CD8-positive, alpha-beta memory T cell (primary cell): ENCODE measurements around the gene DCP2. TPM values are rescaled to one million over a fixed set of nuclear protein-coding genes. Genes with fewer than 3 reads are reported as not detected.

ENCODE experiments used
- CTCF ChIA-PET: fragments of 350-600 bp; sonication (Branson Sonifier 250); formaldehyde crosslinking; loops from one replicate; lab custom pipeline; 2021; ENCODE audit warnings: antibody characterized with exemption; lab: Charles Lee
- POLR2A ChIA-PET: fragments of 350-600 bp; sonication (Branson Sonifier 250); formaldehyde crosslinking; loops from one replicate; lab custom pipeline; 2021; ENCODE audit warnings: antibody characterized with exemption; lab: Charles Lee
- DNase-seq, 5 donors: peaks; one replicate each; pipeline versions ENCODE4 v3.0.0 to v3.0.0-alpha.2; 2020 to 2022; ENCODE audit warnings: mixed read lengths in 1 of 5
- H3K27ac ChIP-seq: one replicate; pipeline ENCODE4 v1.7.0; 2013; ENCODE audit warnings: low read depth, mild to moderate bottlenecking, low read length, moderate library complexity
- H3K27me3 ChIP-seq: 2 replicates; pipeline ENCODE4 v1.7.0; 2013; ENCODE audit warnings: low read length, mild to moderate bottlenecking; ENCODE audit not compliant: insufficient read depth, poor library complexity, severe bottlenecking
- H3K36me3 ChIP-seq: 2 replicates; pipeline ENCODE4 v1.7.0; 2013; ENCODE audit warnings: mild to moderate bottlenecking, low read length, moderate library complexity; ENCODE audit not compliant: insufficient read depth
- H3K4me1 ChIP-seq: 2 replicates; pipeline ENCODE4 v1.7.0; 2013; ENCODE audit warnings: mild to moderate bottlenecking, low read length, moderate library complexity; ENCODE audit not compliant: insufficient read depth
- H3K4me3 ChIP-seq: 2 replicates; pipeline ENCODE4 v1.7.0; 2013; ENCODE audit warnings: mild to moderate bottlenecking, low read length
- H3K9me3 ChIP-seq: 2 replicates; pipeline ENCODE4 v1.7.0; 2013; ENCODE audit warnings: mild to moderate bottlenecking, low read length
- H3K27ac Mint-ChIP-seq, 8 donors: one replicate each; pipeline ENCODE4 v1.8.0; 2020 to 2021; ENCODE audit warnings: mixed read lengths in 8 of 8, mild to moderate bottlenecking in 6 of 8, inconsistent platforms in 3 of 8, moderate library complexity in 3 of 8
- H3K27me3 Mint-ChIP-seq, 2 donors: one replicate each; pipeline ENCODE4 v1.8.0; 2020 to 2021; ENCODE audit warnings: mixed read lengths in 2 of 2, mild to moderate bottlenecking in 1 of 2, moderate library complexity in 1 of 2
- H3K36me3 Mint-ChIP-seq, 3 donors: one replicate each; pipeline ENCODE4 v1.8.0; 2020 to 2021; ENCODE audit warnings: mixed read lengths in 3 of 3, inconsistent platforms in 1 of 3, mild to moderate bottlenecking in 1 of 3
- H3K4me1 Mint-ChIP-seq, 3 donors: one replicate each; pipeline ENCODE4 v1.8.0; 2020 to 2021; ENCODE audit warnings: mixed read lengths in 3 of 3, inconsistent platforms in 1 of 3, mild to moderate bottlenecking in 1 of 3
- H3K4me3 Mint-ChIP-seq, 7 donors: one replicate each; pipeline ENCODE4 v1.8.0; 2020 to 2021; ENCODE audit warnings: mixed read lengths in 7 of 7, mild to moderate bottlenecking in 6 of 7, moderate library complexity in 4 of 7, inconsistent platforms in 2 of 7
- H3K9me3 Mint-ChIP-seq, 5 donors: one replicate each; pipeline ENCODE4 v1.8.0; 2020 to 2022; ENCODE audit warnings: mixed read lengths in 5 of 5, mild to moderate bottlenecking in 3 of 5, moderate library complexity in 2 of 5, inconsistent platforms in 1 of 5
- polyA plus RNA-seq: library from polyadenylated mRNA; unstranded; fragments of 300-500 nt; fragmentation: Illumina TruSeq; gene quantifications from one replicate; pipeline ENCODE4 v1.2.3, GENCODE V29; 2021
- total RNA-seq, 2 experiments: library from RNA; stranded (reverse); gene quantifications; one replicate each; pipeline ENCODE4 v1.2.3, GENCODE V29; 2021

Gene DCP2
- total and polyA plus RNA-seq, 3 experiments from 2014 or later = 54.5 to 61.5 (median 59.5) TPM

DNA sequence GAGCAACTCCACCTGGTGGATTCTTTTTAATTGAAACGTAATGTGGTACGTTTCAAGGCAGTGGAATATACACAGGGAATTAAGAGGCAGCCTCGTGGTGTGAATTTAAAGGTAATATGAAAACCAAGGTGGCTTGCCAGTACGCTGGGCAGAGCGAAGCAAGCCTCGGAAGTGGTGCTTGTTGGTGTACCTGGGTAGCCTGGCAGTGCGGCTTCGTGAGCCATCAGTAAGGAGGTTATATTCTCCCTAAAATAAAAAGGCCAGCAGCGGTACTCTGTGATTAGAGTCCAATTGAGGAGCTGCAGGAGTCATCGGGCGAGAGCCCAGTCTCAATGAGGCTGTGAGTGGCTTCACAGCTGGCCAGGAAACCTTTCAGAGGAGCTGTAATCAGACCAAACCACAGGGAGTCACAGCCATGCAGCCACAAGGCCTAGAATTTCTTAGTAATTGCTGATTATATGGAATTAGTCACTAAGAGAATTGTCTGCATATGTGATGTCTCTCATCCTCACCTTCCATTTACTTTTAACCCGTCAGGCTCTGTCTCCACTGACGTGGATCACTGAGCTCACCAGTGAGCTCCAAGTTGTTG lies 57.7 kb downstream of the DCP2 start:
- POLR2A ChIA-PET = no interaction called here
- DNase-seq = no peak
- H3K9me3 ChIP-seq = no peaks in the 10 kb centered on the region

DNA sequence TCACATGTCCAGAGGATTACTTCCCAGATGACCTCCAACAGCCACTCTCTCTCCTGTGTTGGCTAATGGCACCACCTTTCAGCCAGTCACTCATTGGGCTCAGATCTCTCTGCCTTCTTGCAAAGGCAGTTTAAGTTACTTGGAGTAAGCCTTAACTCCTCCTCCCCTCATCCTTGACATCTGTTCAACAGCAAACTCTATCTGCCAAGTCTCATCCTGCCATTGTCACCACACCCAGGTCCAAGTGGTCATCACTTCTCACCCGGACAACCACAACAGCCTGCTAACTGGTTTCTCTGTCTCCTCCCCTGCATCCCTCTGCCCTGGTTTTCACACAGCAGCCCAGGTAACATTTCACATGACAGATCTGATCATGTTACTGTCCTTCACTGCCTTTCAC lies 58.5 kb downstream of the DCP2 start:
- peaks cover 0 to 1% of the 10 kb centered on the region in 2 donors for H3K27me3 Mint-ChIP-seq
- no peak for DNase-seq
- H3K4me1 Mint-ChIP-seq = peaks cover 10 to 17% (median 14%) of the 10 kb centered on the region in 3 donors
- H3K36me3 Mint-ChIP-seq = peaks cover 0 to 8% (median 3%) of the 10 kb centered on the region in 3 donors
- POLR2A ChIA-PET = no interaction called here
- Histone ChIP-seq H3K4me3 (no peak overlapping the region), H3K9me3 (no peaks in the 10 kb centered on the region), H3K27me3 (no peaks in the 10 kb centered on the region), H3K4me1 (no peaks in the 10 kb centered on the region), H3K27ac (no peak overlapping the region), H3K36me3 (no peaks in the 10 kb centered on the region)
- H3K4me3 Mint-ChIP-seq = no peak overlapping the region
- CTCF ChIA-PET = no interaction called here
- H3K27ac Mint-ChIP-seq = peak overlapping the region in 7 of 8 donors; percentile 2 to 85 (median 17)
- H3K9me3 Mint-ChIP-seq = no peaks in the 10 kb centered on the region

More for the DNA sequence above, 57.7 kb downstream of the DCP2 start:
- Histone ChIP-seq H3K36me3 (no peaks in the 10 kb centered on the region), H3K27ac (no peak overlapping the region), H3K4me3 (no peak overlapping the region), H3K4me1 (no peaks in the 10 kb centered on the region), H3K27me3 (no peaks in the 10 kb centered on the region)
- CTCF ChIA-PET = no interaction called here
- peak overlapping the region in 4 of 8 donors; percentile 11 to 85 (median 41) for H3K27ac Mint-ChIP-seq
- no peaks in the 10 kb centered on the region for H3K9me3 Mint-ChIP-seq
- peaks cover 3 to 11% (median 10%) of the 10 kb centered on the region in 3 donors for H3K36me3 Mint-ChIP-seq
- peaks cover 0 to 1% of the 10 kb centered on the region in 2 donors for H3K27me3 Mint-ChIP-seq
- H3K4me3 Mint-ChIP-seq = no peak overlapping the region
- peaks cover 10 to 17% (median 14%) of the 10 kb centered on the region in 3 donors for H3K4me1 Mint-ChIP-seq

DNA sequence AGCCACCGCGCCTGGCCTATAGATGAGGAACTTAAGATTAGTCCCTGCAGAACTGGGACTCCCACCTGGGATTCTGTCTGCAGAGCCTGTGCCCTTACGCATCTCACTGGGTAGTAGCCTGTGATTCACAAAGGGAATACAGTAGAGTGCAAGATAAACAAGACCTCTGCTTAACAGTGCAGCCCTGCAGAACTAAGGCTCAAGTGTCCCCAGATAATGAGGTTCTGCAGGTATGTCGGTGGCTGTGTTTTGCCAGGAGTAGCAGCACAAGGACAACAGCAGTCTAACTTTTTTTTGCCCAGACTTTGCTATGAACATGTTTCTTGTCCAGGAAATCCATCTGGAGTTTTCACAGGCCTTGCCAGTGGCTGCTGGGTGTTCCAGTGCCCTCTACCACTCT lies 59.7 kb downstream of the DCP2 start:
- H3K27me3 ChIP-seq = no peaks in the 10 kb centered on the region
- DNase-seq = no peak
- CTCF ChIA-PET = no interaction called here

DNA sequence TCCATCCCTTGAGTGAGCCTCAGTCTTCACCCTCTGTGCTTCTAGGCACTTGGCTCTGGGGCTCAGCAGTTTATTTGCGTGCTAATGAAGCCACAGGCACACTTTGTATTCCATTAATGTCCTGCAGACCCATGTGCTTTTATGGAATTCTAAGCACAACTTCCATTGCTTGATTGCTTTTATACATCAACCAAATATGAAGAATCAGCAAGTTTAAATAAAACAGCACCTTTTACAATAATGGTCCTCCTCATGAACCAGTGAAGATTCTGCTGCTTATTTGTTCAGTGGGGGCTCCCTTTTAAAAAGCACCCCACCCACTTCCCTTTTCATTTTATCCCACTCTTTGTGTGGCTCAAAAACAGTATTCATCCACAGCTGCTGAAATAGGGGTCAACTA lies 60.2 kb downstream of the DCP2 start:
- H3K4me1 Mint-ChIP-seq = peaks cover 12 to 17% (median 14%) of the 10 kb centered on the region in 3 donors
- Histone ChIP-seq H3K9me3 (no peaks in the 10 kb centered on the region), H3K4me3 (no peak overlapping the region), H3K36me3 (no peaks in the 10 kb centered on the region), H3K4me1 (no peaks in the 10 kb centered on the region), H3K27me3 (no peaks in the 10 kb centered on the region), H3K27ac (no peak overlapping the region)
- peaks cover 0 to 6% (median 0%) of the 10 kb centered on the region in 3 donors for H3K36me3 Mint-ChIP-seq
- H3K9me3 Mint-ChIP-seq = no peaks in the 10 kb centered on the region
- ChIA-PET POLR2A (no interaction called here), CTCF (no interaction called here)
- no peak for DNase-seq
- H3K4me3 Mint-ChIP-seq = no peak overlapping the region
- peak overlapping the region in 1 of 8 donors; percentile 36 for H3K27ac Mint-ChIP-seq
- peaks cover 0 to 1% of the 10 kb centered on the region in 2 donors for H3K27me3 Mint-ChIP-seq

More for the DNA sequence above, 59.7 kb downstream of the DCP2 start:
- Mint-ChIP-seq H3K27me3 (peaks cover 0 to 1% of the 10 kb centered on the region in 2 donors), H3K9me3 (no peaks in the 10 kb centered on the region), H3K4me3 (no peak overlapping the region), H3K4me1 (peaks cover 12 to 17% (median 14%) of the 10 kb centered on the region in 3 donors), H3K36me3 (peaks cover 0 to 6% (median 0%) of the 10 kb centered on the region in 3 donors), H3K27ac (peak overlapping the region in 2 of 8 donors; percentile 23 to 36)
- Histone ChIP-seq H3K9me3 (no peaks in the 10 kb centered on the region), H3K27ac (no peak overlapping the region), H3K4me3 (no peak overlapping the region), H3K4me1 (no peaks in the 10 kb centered on the region), H3K36me3 (no peaks in the 10 kb centered on the region)
- POLR2A ChIA-PET = no interaction called here

DNA sequence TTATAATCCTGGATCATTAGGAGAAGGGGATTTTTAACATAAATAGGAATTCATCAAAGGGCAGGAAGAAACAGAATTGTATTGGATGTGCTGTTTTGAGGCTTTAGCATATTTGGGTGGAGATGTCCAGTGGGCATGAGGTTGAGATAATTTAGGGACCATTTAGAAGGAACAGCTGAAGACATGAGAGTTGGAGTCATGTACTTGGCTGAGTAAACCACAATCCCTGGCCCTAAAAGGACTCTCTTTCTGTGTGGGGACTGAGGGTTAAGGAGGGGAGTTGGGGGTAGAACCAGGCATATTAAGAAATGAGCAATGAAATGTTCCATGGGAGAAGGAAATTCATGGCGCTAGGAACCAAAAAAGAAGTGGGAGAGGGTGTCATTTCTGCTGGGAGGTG lies 61.5 kb downstream of the DCP2 start:
- H3K9me3 ChIP-seq = no peaks in the 10 kb centered on the region
- Mint-ChIP-seq H3K9me3 (no peaks in the 10 kb centered on the region), H3K4me3 (peak overlapping the region in 1 of 7 donors; percentile 8), H3K4me1 (peaks cover 5 to 9% (median 8%) of the 10 kb centered on the region in 3 donors), H3K36me3 (peaks cover 0 to 6% (median 1%) of the 10 kb centered on the region in 3 donors), H3K27ac (peak overlapping the region in 3 of 8 donors; percentile 11 to 40 (median 33)), H3K27me3 (peaks cover 0 to 1% of the 10 kb centered on the region in 2 donors)
- H3K27me3 ChIP-seq = no peaks in the 10 kb centered on the region
- H3K36me3 ChIP-seq = no peaks in the 10 kb centered on the region
- no peak overlapping the region for H3K4me3 ChIP-seq
- no peak overlapping the region for H3K27ac ChIP-seq
- ChIA-PET POLR2A (no interaction called here), CTCF (interaction anchor here (2.0 kb wide), 1 partner anchor 43 kb away, joined by 6 read pairs; no protein-coding TSS in a partner anchor)
- DNase-seq = no peak
- H3K4me1 ChIP-seq = no peaks in the 10 kb centered on the region

DNA sequence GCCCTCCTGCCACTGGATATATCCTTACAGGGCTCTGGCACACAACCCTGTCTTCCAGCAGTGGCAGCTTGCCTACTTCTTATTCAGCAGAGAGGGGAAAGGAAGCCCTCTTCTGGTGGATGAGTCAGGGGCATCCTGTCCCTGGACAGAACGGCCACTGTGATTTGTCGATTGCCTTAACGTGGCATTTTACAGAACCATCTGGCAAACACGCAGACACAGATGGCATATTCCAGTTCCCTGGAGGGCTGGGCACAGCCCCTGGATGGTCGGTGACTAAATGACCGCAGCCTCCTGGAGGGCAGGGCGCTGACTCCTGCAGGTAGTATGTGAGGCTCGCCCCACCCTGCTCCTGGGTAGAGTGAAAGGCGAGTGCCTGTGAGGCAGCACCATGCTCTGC lies 62.1 kb downstream of the DCP2 start:
- CTCF ChIA-PET = interaction anchor here (2.0 kb wide), 1 partner anchor 43 kb away, joined by 6 read pairs; no protein-coding TSS in a partner anchor
- H3K4me3 Mint-ChIP-seq = no peak overlapping the region

DNA sequence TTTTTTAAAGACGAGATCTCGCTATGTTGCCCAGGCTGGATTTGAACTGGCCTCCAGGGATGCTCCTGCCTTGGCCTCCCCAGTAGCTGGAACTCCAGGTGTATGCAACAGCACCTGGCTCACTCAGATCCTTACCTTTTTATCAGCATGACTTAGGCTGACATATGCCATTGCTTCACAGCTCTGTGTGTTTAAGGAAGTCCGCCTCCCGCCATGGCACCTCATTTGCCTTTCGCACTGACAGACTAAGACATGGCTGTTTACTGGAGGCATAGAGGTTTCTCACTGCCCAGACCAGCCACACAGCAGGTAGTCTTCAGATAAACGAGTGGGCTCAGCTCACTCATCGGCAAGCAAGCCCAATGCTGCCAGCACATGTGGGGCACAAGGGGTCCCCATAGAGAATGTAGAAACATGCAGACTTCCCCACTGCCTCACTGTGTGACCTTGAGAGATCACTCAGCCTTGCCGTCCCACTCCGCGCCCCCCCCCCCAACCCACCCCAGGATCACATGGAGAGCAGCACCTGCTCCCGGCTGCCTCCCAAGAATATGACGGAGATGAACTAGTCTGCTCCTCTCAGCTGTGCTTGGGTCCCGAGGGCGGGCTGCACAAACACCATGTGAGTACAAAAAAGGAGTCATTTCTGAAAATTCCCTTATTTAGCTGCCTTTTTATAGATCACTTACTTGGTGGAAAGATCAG lies 62.8 kb downstream of the DCP2 start:
- no peaks in the 10 kb centered on the region for H3K4me1 ChIP-seq
- ChIA-PET CTCF (interaction anchor here (2.0 kb wide), 1 partner anchor 44 kb away, joined by 6 read pairs; no protein-coding TSS in a partner anchor), POLR2A (no interaction called here)
- Mint-ChIP-seq H3K27ac (peak overlapping the region in 1 of 8 donors; percentile 74), H3K4me1 (peaks cover 0 to 6% (median 4%) of the 10 kb centered on the region in 3 donors), H3K27me3 (peaks cover 0 to 1% of the 10 kb centered on the region in 2 donors), H3K9me3 (no peaks in the 10 kb centered on the region), H3K4me3 (no peak overlapping the region), H3K36me3 (peaks cover 0 to 6% (median 1%) of the 10 kb centered on the region in 3 donors)
- no peak for DNase-seq
- no peaks in the 10 kb centered on the region for H3K36me3 ChIP-seq
- no peak overlapping the region for H3K4me3 ChIP-seq
- no peak overlapping the region for H3K27ac ChIP-seq
- no peaks in the 10 kb centered on the region for H3K9me3 ChIP-seq
- H3K27me3 ChIP-seq = no peaks in the 10 kb centered on the region

More for the DNA sequence above, 62.1 kb downstream of the DCP2 start:
- H3K36me3 Mint-ChIP-seq = peaks cover 0 to 6% (median 1%) of the 10 kb centered on the region in 3 donors
- H3K27ac Mint-ChIP-seq = no peak overlapping the region
- H3K36me3 ChIP-seq = no peaks in the 10 kb centered on the region
- no peaks in the 10 kb centered on the region for H3K9me3 Mint-ChIP-seq
- no peak for DNase-seq
- peaks cover 0 to 6% (median 4%) of the 10 kb centered on the region in 3 donors for H3K4me1 Mint-ChIP-seq
- POLR2A ChIA-PET = no interaction called here
- H3K9me3 ChIP-seq = no peaks in the 10 kb centered on the region
- no peak overlapping the region for H3K4me3 ChIP-seq
- no peaks in the 10 kb centered on the region for H3K4me1 ChIP-seq
- H3K27me3 ChIP-seq = no peaks in the 10 kb centered on the region
- H3K27me3 Mint-ChIP-seq = peaks cover 0 to 1% of the 10 kb centered on the region in 2 donors
- H3K27ac ChIP-seq = no peak overlapping the region

DNA sequence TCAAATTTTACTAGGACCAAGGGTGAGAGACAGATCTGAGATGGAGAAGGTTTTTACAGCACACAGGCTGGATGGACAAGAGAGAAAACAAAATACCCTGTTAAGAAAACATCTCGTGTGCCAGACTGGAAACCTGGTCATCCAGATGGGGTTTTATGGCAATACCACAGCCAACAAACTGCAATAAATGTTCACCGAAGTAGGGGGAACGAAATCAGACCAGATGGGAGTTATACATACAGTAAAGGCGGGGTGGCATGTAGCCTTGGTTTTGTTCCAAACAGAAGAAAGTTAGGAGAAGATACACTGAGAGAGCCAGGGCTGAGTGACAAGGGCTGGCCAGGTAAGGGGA lies 63.3 kb downstream of the DCP2 start:
- H3K4me1 ChIP-seq = no peaks in the 10 kb centered on the region
- ChIA-PET CTCF (interaction anchor here (2.0 kb wide), 1 partner anchor 44 kb away, joined by 6 read pairs; no protein-coding TSS in a partner anchor), POLR2A (no interaction called here)
- H3K4me3 Mint-ChIP-seq = no peak overlapping the region
- H3K9me3 Mint-ChIP-seq = no peaks in the 10 kb centered on the region
- H3K4me3 ChIP-seq = no peak overlapping the region
- H3K27ac Mint-ChIP-seq = peak overlapping the region in 1 of 8 donors; percentile 74
- H3K27me3 Mint-ChIP-seq = peaks cover 0 to 1% of the 10 kb centered on the region in 2 donors
- DNase-seq = no peak
- H3K9me3 ChIP-seq = no peaks in the 10 kb centered on the region
- no peaks in the 10 kb centered on the region for H3K36me3 ChIP-seq
- no peak overlapping the region for H3K27ac ChIP-seq
- H3K4me1 Mint-ChIP-seq = peaks cover 0 to 4% (median 2%) of the 10 kb centered on the region in 3 donors
- H3K36me3 Mint-ChIP-seq = peaks cover 0 to 7% (median 1%) of the 10 kb centered on the region in 3 donors
- H3K27me3 ChIP-seq = no peaks in the 10 kb centered on the region
